ENCODE data around the gene USP53. TPM values are rescaled to one million over a fixed set of nuclear protein-coding genes. Genes with fewer than 3 reads are reported as not detected.
"Not testable (repeated sequence)": the region's sequence is repeated elsewhere in the genome, so short reads cannot be mapped to it uniquely, and the experiment has no call there.

The USP53 gene
- total RNA-seq, 3 donors from 2014 or later = 57.7 to 118 (median 67.6) TPM

DNA sequence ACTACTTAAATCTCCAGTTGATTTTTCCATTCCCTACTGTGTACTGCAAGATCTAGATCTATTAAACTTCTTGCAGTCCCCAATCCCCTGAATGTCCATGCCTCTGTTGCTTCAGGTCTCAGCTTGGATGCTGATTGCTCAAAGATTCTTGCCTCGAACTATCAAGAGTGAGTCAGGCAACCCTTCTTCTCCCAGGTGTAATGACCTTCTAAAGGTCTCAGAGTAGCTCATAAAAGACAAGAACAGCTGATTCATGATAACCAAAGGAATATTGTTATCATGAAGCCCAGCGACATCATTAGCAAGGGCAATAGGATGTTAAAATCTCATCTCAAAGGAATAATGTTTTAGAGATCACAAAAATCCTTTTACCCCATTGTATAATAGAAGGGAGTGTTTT lies 116.2 kb downstream of the USP53 start:
- peaks cover 4% of the 10 kb centered on the region for H3K4me1 ChIP-seq (ENCODE audit: low read depth)
- no peaks in the 10 kb centered on the region for H3K9me3 ChIP-seq
- H3K36me3 ChIP-seq (ENCODE audit: low read depth) = no peaks in the 10 kb centered on the region
- ATAC-seq (peak; percentile 18), DNase-seq (no peak)
- intact Hi-C loops (cut with DNase I, micrococcal nuclease) = no loop called here
- TF ChIP-seq, protein P1, sequence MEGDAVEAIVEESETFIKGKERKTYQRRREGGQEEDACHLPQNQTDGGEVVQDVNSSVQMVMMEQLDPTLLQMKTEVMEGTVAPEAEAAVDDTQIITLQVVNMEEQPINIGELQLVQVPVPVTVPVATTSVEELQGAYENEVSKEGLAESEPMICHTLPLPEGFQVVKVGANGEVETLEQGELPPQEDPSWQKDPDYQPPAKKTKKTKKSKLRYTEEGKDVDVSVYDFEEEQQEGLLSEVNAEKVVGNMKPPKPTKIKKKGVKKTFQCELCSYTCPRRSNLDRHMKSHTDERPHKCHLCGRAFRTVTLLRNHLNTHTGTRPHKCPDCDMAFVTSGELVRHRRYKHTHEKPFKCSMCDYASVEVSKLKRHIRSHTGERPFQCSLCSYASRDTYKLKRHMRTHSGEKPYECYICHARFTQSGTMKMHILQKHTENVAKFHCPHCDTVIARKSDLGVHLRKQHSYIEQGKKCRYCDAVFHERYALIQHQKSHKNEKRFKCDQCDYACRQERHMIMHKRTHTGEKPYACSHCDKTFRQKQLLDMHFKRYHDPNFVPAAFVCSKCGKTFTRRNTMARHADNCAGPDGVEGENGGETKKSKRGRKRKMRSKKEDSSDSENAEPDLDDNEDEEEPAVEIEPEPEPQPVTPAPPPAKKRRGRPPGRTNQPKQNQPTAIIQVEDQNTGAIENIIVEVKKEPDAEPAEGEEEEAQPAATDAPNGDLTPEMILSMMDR (IDR thresholded peaks at IDR 0.05) = no peak
- no peak overlapping the region for H3K4me3 ChIP-seq

DNA sequence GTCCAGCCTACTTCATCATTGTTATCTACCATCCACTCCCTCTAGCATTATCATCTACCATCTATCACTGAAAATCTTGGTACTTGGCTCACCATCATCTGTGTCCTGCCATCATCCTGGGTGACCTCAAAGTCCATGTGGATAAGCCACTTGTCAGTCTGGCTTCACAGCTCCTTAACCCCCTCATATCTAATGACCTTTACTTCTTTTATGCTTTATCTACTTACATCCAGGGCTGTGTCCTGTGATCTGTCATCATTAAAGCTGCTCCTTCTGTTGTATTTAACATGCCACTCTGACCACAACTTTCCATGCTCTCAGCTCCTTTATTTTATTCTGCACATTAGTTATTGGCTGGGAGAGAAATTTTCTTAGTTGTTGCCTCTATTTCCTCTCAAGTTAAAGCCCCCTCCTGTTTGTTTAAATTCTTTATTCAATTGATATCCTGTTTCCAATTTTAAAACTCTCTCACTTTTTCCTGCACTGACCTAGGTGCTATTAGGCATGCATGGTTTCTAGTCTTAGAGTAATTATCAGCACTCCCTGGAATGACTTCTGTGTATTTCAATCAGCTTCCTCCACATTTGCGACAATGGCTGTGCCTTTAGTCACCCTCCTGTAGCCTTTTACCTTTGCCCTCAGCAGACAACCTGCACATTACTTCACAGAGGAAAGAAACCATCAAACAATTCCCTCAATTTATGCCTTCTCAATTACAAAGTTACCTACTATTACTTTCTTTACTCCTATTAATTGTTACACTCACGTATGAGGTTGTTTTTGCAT lies 117.5 kb downstream of the USP53 start:
- no peak overlapping the region for H3K4me3 ChIP-seq
- DNase-seq (no peak), ATAC-seq (peak; percentile 31)
- TF ChIP-seq, protein P1 (IDR thresholded peaks at IDR 0.05) = no peak
- H3K9me3 ChIP-seq = no peaks in the 10 kb centered on the region
- intact Hi-C loops (cut with DNase I, micrococcal nuclease) = no loop called here
- H3K36me3 ChIP-seq (ENCODE audit: low read depth) = no peaks in the 10 kb centered on the region
- H3K4me1 ChIP-seq (ENCODE audit: low read depth) = no peaks in the 10 kb centered on the region

DNA sequence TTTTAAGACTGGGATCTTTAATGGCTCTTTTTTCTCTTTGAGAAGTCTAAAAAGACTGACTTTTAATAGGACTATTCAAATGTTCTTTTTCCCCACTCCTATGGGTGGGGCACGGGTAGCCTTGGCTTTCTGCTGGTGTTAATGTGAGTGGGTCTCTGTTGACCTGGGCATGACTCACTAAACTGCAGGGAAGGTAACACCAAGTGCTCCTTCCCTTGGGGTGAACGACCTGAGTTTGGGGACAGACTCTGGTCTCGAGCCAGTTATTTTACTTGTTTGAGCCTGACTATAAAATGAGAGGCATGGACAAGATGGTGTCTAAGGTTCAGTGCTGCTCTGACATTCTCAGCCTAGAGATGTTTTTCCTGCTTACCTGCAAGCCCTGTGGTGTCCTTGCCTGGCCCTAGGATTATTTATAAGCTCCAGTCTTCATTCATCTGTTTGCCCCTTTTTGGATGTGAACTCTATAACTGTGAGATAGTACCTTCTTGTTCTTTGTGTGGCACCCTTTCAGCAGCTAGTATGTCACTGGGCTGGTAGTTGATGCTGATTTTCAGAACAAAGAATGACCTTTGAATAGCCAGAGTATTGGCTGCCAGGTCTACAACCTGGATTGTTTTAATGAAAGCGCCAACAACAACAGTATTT lies 123.9 kb downstream of the USP53 start:
- ATAC-seq = peak; percentile 76
- DNase-seq; H3K4me1 ChIP-seq (ENCODE audit: low read depth); H3K4me3 ChIP-seq; intact Hi-C loops (cut with DNase I, micrococcal nuclease); H3K9me3 ChIP-seq; H3K36me3 ChIP-seq (ENCODE audit: low read depth): not testable (repeated sequence)

DNA sequence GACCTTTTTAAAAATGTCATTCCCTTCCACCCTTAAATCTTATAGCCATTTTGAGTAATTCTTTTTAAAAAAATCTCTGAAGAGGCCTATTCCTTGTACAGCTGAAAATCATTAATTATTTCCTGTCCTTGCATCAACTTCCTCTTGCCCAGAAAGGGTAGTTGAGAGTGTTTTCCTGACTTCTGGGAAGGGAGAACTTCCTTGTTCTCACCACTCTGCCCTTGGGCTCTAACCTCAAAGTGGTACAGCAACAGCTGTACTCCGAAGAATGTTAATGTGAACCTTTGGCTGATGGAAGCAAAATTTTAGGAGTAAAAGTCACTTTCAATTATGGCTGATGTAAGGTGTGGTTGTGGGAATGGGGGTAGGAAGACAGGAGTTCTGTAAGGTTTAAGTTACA lies 124.5 kb downstream of the USP53 start:
- Histone ChIP-seq H3K4me1 (ENCODE audit: low read depth) (no peaks in the 10 kb centered on the region), H3K4me3 (no peak overlapping the region), H3K9me3 (no peaks in the 10 kb centered on the region), H3K36me3 (ENCODE audit: low read depth) (no peaks in the 10 kb centered on the region)
- DNase-seq = no peak
- ATAC-seq = peak; percentile 54
- TF ChIP-seq, protein P1 (IDR thresholded peaks at IDR 0.05) = no peak
- intact Hi-C loops (cut with DNase I, micrococcal nuclease) = no loop called here

DNA sequence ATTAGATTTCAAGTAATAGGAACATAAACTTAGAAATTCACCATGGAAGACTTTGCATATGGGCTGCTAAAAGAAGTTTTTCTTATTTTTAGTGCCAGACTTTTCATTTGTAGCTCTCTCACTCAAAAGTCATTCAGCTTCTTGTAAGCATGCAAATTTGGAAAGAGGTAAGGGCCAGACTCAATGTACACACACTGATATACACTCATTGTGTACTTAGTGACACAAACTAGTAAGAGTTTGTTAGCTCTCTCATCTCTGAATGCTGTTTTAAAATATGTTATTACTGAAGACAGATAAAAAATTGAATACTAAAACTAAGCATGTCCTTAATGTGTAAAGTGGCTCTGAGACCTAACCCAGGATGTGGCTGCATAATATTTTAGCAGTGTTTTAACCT lies 127.4 kb downstream of the USP53 start:
- intact Hi-C loops (cut with DNase I, micrococcal nuclease); H3K9me3 ChIP-seq; DNase-seq; ATAC-seq; H3K36me3 ChIP-seq (ENCODE audit: low read depth); H3K4me1 ChIP-seq (ENCODE audit: low read depth); H3K4me3 ChIP-seq: not testable (repeated sequence)

DNA sequence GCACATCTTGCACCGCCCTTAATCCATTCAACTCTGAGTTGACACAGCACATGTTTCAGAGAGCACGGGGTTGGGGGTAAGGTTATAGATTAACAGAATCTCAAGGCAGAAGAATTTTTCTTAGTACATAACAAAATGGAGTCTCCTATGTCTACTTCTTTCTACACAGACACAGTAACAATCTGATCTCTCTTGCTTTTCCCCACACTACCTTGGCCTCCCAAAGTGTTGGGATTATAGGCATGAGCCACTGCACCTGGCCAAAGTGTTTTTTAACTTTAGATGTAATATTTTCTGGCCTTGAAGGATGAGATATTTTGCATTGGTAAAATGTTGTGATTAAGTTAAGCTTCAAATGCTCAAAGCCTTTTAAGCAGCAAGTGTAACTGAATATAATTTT lies 130.8 kb downstream of the USP53 start:
- intact Hi-C loops (cut with DNase I, micrococcal nuclease); DNase-seq; H3K4me3 ChIP-seq; H3K36me3 ChIP-seq (ENCODE audit: low read depth); H3K9me3 ChIP-seq; ATAC-seq; H3K4me1 ChIP-seq (ENCODE audit: low read depth): not testable (repeated sequence)

Other genes with a start within 250 kb of the USP53 start
- under 1 TPM; 0.20 to 0.63 (median 0.29) TPM for gene MYOZ2, start 76.9 kb upstream of the USP53 start, total RNA-seq
- 10 to 100 TPM; 12.1 to 48.6 (median 39.7) TPM for gene FABP2, start 109.4 kb downstream of the USP53 start, total RNA-seq

Data from mucosa of descending colon (tissue), 3 donors.